Skin of body (tissue), 2 donors: ENCODE data around the gene ANTXR2. TPM values are rescaled to one million over a fixed set of nuclear protein-coding genes. Genes with fewer than 3 reads are reported as not detected.
"Not testable (repeated sequence)": the region's sequence is repeated elsewhere in the genome, so short reads cannot be mapped to it uniquely, and the experiment has no call there.

Experiments
- DNase-seq: peaks from one replicate; lab custom pipeline; 2025; lab: John Stamatoyannopoulos, UW
- total RNA-seq: library from RNA; depleted of rRNA; stranded (reverse); fragments of >200 nt; gene quantifications from one replicate; pipeline ENCODE4 v1.2.3, GENCODE V29; 2014

The ANTXR2 gene
- total RNA-seq, 1 donor from 2014 or later, result 26.2 TPM

GRCh38 chr4:79920163-79920853 is 152.7 kb downstream of the ANTXR2 start:
- DNase-seq, result no peak

DNA sequence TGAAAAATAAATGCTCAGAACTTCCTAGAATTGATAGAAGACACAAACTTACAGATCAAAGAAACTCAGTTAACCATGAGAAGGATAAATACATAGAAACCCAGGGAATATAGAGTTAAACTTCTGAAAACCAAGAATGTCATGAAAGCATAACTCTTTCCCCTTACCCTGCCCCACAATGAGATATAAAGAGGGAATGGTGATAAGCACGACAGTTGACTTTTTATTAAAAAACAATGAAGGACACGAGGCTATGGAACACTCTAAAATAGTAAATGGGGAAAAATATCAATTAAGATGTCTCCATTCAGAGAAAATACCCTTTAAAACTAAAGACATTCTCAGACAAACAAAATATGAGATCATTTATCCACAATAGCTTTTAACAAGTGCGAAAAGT is 154.7 kb downstream of the ANTXR2 start:
- no peak for DNase-seq

DNA sequence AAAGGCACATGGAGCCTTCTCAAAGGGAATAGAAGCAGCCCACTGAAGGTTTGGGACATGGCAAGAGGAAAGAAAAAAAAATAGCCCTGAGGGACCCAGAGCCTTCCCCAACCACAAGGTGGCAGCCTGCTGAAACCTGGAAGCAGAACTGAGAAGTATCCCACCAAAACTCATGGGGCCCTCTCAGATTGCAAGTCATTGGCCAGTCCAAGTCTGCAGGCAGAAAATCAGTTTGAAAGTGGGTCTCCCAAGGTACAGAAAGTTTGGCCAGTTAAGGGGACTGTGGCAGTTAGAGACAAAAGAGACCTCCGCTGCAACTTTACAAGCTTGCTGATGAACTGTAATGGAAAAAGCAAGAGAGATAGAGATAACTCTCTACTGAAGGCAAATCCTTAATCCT is 155.8 kb downstream of the ANTXR2 start:
- no peak for DNase-seq

GRCh38 chr4:79915246-79915645 is 157.8 kb downstream of the ANTXR2 start:
- no peak for DNase-seq

- DNase-seq, result no peak
Observed at GRCh38 chr4:79913581-79913980, 159.4 kb downstream of the ANTXR2 start.

- DNase-seq, result no peak
Observed at GRCh38 chr4:79907001-79907400, 166.0 kb downstream of the ANTXR2 start.

- no peak for DNase-seq
Observed at GRCh38 chr4:79906303-79906702, 166.7 kb downstream of the ANTXR2 start.

- DNase-seq, result no peak
Observed at GRCh38 chr4:79905212-79905611, 167.8 kb downstream of the ANTXR2 start.

GRCh38 chr4:79904331-79904730 is 168.7 kb downstream of the ANTXR2 start:
- DNase-seq, result no peak

GRCh38 chr4:79900182-79900581 is 172.8 kb downstream of the ANTXR2 start:
- no peak for DNase-seq

DNA sequence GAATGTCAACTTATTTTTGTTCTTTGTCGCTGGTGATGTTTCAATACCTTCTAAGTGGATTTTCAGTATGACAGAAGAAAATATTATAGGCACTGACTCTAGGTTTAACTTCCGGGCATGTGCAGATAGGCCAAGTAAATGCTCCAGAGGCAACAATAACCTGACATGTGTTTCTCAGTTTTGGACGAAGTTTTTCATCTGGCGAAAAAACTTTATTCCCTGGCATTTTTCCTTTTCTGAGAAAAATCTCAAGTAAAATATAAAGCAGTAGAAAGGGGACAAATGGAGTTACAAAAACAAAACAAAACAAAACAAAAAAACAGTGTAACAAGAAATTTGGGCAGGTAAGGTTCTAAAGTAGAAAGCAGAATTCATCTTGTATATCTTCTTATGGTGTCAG is 173.5 kb downstream of the ANTXR2 start:
- no peak for DNase-seq

GRCh38 chr4:79898055-79898454 is 175.0 kb downstream of the ANTXR2 start:
- DNase-seq, result no peak

DNA sequence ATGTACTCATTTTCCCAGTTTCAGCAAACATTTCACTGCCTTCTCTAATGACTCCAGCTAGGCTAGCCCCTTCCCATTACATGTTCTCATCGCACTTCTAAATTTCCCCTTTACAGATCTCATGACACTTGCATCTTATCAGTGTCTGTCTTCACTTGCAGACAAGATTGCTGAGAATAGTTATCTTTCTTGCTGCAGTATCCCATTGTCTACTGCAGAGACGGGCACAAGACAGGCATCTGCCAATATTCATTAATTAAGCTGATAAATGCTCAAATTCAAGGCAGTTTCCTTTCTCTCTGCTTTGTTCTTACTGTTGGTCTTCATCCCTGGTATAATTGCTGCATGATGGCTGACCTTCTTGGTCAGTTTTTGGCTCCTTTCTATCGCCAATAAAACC is 175.9 kb downstream of the ANTXR2 start:
- DNase-seq, result no peak

DNA sequence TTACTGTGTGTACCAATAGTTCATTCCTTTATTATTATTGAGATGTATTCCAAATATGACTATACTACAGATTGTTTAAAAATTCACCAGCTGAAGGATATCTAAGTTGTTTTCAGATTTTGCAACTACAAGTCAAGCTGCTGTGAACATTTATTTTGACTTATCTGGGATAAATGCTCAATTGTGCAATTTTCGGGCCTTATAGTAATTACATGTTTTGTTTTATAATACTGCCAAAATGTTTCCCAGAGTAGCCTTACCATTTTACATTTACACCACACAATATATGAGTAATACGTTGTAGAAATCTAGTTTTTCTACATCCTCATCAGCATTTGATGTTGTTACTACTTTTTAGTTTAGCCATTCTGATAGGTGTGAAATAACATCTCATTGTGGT is 179.6 kb downstream of the ANTXR2 start:
- no peak for DNase-seq

GRCh38 chr4:79889026-79889425 is 184.0 kb downstream of the ANTXR2 start:
- DNase-seq, result not testable (repeated sequence)

GRCh38 chr4:79886557-79886956 is 186.5 kb downstream of the ANTXR2 start:
- no peak for DNase-seq

- DNase-seq, result no peak
Observed at GRCh38 chr4:79886021-79886420, 187.0 kb downstream of the ANTXR2 start.

DNA sequence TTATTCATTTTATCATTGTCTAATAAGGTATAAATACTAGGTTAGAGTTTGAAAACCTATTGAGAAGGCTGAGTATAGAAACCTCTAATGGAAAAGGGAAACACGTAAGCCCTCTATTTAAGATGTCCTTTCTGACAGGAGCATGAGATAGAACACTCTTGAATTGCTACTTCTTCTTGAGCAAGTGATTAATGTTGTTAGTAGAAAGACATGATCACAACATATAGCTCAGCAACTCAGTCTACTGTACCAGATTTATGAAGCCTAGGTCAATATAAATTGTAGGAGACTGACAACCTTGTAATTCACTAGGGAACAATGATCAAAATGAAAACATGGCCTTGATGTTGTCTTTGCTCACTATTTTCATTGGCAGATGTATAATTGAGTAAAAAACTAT is 189.7 kb downstream of the ANTXR2 start:
- no peak for DNase-seq

GRCh38 chr4:79882806-79883205 is 190.2 kb downstream of the ANTXR2 start:
- DNase-seq, result peak; percentile 37

DNA sequence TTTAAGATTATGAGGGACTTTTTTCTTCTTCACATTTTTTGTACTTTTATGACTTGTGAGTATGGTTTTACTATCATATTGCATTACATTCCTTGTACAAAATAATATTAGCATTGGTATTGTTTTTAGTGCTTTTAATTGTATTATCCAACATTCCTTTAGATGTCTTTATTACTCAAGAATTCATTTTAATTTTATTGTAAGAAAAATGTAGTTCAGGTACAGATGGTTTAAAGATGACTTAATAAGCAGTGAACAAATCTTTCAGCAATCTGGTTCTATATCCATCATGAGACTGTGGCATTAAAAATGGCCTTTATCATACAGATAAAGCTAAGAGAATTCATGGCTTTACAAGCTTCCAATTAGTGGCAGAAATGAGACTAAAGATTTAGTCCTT is 191.6 kb downstream of the ANTXR2 start:
- DNase-seq, result no peak

GRCh38 chr4:79877511-79877910 is 195.5 kb downstream of the ANTXR2 start:
- no peak for DNase-seq

- DNase-seq, result peak; percentile 15
Observed at GRCh38 chr4:79875344-79875899, 197.6 kb downstream of the ANTXR2 start.

DNA sequence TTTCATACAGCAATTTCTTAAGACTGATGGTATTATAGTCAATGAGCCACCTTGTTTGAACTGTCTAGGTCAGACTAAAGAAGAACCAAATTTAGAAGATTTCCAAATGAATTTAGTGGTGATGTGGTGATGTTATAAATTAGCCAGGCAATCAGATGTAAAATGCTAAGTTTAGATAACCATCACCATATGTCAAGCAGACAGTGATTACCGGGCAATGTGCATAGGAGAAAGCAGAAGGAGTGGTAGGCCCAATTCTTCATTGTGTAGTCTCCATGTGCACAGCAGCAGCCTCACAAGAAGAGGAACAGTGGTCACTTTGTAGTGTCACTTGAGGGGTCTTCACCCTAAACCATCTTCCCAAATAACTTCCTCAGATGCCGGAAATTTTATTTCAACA is 198.8 kb downstream of the ANTXR2 start:
- no peak for DNase-seq

GRCh38 chr4:79872738-79873137 is 200.3 kb downstream of the ANTXR2 start:
- DNase-seq, result no peak
